OCI-LY1 (cell line): ENCODE measurements around the gene RAD51B.

Experiments used
- EZH2 ChIP-seq: fragments of 200-600 bp; sonication (generic), shearing (Covaris generic); IDR thresholded peaks from 2 replicates; pipeline ENCODE4 v1.8.0; 2017; ENCODE audit warnings: borderline replicate concordance, mixed run types, mild to moderate bottlenecking, antibody characterized with exemption, low read length, moderate library complexity, mixed read lengths
- TF ChIP-seq, protein P1 (sequence below): fragments of 200-600 bp; sonication (generic), shearing (Covaris generic); IDR thresholded peaks from 2 replicates; pipeline ENCODE4 v1.5.1; 2017; ENCODE audit warnings: mild to moderate bottlenecking, antibody characterized with exemption, low read length, moderate library complexity, mixed read lengths

GRCh38 chr14:68639758-68640574, 820.4 kb downstream of the RAD51B start:
- TF ChIP-seq, protein P1, sequence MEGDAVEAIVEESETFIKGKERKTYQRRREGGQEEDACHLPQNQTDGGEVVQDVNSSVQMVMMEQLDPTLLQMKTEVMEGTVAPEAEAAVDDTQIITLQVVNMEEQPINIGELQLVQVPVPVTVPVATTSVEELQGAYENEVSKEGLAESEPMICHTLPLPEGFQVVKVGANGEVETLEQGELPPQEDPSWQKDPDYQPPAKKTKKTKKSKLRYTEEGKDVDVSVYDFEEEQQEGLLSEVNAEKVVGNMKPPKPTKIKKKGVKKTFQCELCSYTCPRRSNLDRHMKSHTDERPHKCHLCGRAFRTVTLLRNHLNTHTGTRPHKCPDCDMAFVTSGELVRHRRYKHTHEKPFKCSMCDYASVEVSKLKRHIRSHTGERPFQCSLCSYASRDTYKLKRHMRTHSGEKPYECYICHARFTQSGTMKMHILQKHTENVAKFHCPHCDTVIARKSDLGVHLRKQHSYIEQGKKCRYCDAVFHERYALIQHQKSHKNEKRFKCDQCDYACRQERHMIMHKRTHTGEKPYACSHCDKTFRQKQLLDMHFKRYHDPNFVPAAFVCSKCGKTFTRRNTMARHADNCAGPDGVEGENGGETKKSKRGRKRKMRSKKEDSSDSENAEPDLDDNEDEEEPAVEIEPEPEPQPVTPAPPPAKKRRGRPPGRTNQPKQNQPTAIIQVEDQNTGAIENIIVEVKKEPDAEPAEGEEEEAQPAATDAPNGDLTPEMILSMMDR, result no peak
- TF ChIP-seq EZH2, result no peak
